ENCODE data around the gene WDR70.

Gene WDR70

GRCh38 chr5:37520811-37521210 lies 141.7 kb downstream of the WDR70 start:
- TF ChIP-seq SUZ12 (IDR thresholded peaks at IDR 0.05) (no peak), FOXM1 (IDR thresholded peaks at IDR 0.05; ENCODE audit: borderline replicate concordance) (no peak), ARNT (IDR thresholded peaks at IDR 0.05) (no peak), LEF1 (IDR thresholded peaks at IDR 0.05; ENCODE audit: borderline replicate concordance) (no peak), ZNF384 (IDR thresholded peaks at IDR 0.05) (no peak), FOXK2 (IDR thresholded peaks at IDR 0.05) (no peak), SP1 (IDR thresholded peaks at IDR 0.05) (no peak), HDGF (IDR thresholded peaks at IDR 0.05; ENCODE audit: borderline replicate concordance) (no peak), PKNOX1 (IDR thresholded peaks at IDR 0.05) (no peak), FOXA1 (IDR thresholded peaks at IDR 0.05) (no peak), CTBP1 (IDR thresholded peaks at IDR 0.05; ENCODE audit: borderline replicate concordance) (no peak), BHLHE40 (IDR thresholded peaks at IDR 0.05; ENCODE audit: borderline replicate concordance) (no peak), ELF4 (IDR thresholded peaks at IDR 0.05) (no peak), NFRKB (IDR thresholded peaks at IDR 0.05) (no peak), L3MBTL2 (conservative IDR thresholded peaks at IDR 0.05) (no peak), TARDBP (IDR thresholded peaks at IDR 0.05) (no peak)
- no peak for DNase-seq (ENCODE audit: extremely low spot score)
- CTCF ChIA-PET = no interaction called here
- POLR2A ChIA-PET = no interaction called here

GRCh38 chr5:37532976-37533740 lies 154.0 kb downstream of the WDR70 start:
- ChIA-PET POLR2A (no interaction called here), CTCF (no interaction called here)
- DNase-seq (ENCODE audit: extremely low spot score) = no peak
- TF ChIP-seq CTBP1 (IDR thresholded peaks at IDR 0.05; ENCODE audit: borderline replicate concordance) (no peak), HDGF (IDR thresholded peaks at IDR 0.05; ENCODE audit: borderline replicate concordance) (no peak), L3MBTL2 (conservative IDR thresholded peaks at IDR 0.05) (no peak)

- ChIA-PET POLR2A (no interaction called here), CTCF (no interaction called here)
- TF ChIP-seq L3MBTL2 (conservative IDR thresholded peaks at IDR 0.05) (no peak), TARDBP (IDR thresholded peaks at IDR 0.05) (no peak), PKNOX1 (IDR thresholded peaks at IDR 0.05) (no peak), ZNF384 (IDR thresholded peaks at IDR 0.05) (no peak), HDGF (IDR thresholded peaks at IDR 0.05; ENCODE audit: borderline replicate concordance) (no peak), CTBP1 (IDR thresholded peaks at IDR 0.05; ENCODE audit: borderline replicate concordance) (no peak), LEF1 (IDR thresholded peaks at IDR 0.05; ENCODE audit: borderline replicate concordance) (no peak), NFRKB (IDR thresholded peaks at IDR 0.05) (no peak), FOXM1 (IDR thresholded peaks at IDR 0.05; ENCODE audit: borderline replicate concordance) (no peak), BHLHE40 (IDR thresholded peaks at IDR 0.05; ENCODE audit: borderline replicate concordance) (no peak), FOXA1 (IDR thresholded peaks at IDR 0.05) (no peak), SUZ12 (IDR thresholded peaks at IDR 0.05) (no peak), FOXK2 (IDR thresholded peaks at IDR 0.05) (no peak)
- no peak for DNase-seq (ENCODE audit: extremely low spot score)
These were observed 154.7 kb downstream of the WDR70 start for GRCh38 chr5:37533851-37534250.

GRCh38 chr5:37539459-37539858 lies 160.3 kb downstream of the WDR70 start:
- no peak for DNase-seq (ENCODE audit: extremely low spot score)
- ChIA-PET CTCF (no interaction called here), POLR2A (no interaction called here)
- TF ChIP-seq ARNT (IDR thresholded peaks at IDR 0.05) = no peak
- no peak for TF ChIP-seq CTBP1 (IDR thresholded peaks at IDR 0.05; ENCODE audit: borderline replicate concordance)
- TF ChIP-seq FOXK2 (IDR thresholded peaks at IDR 0.05) = no peak
- TF ChIP-seq BHLHE40 (IDR thresholded peaks at IDR 0.05; ENCODE audit: borderline replicate concordance) = no peak
- no peak for TF ChIP-seq TARDBP (IDR thresholded peaks at IDR 0.05)
- no peak for TF ChIP-seq SP1 (IDR thresholded peaks at IDR 0.05)
- TF ChIP-seq NFRKB (IDR thresholded peaks at IDR 0.05) = no peak
- TF ChIP-seq LEF1 (IDR thresholded peaks at IDR 0.05; ENCODE audit: borderline replicate concordance) = no peak
- no peak for TF ChIP-seq SUZ12 (IDR thresholded peaks at IDR 0.05)
- no peak for TF ChIP-seq HDGF (IDR thresholded peaks at IDR 0.05; ENCODE audit: borderline replicate concordance)
- TF ChIP-seq FOXM1 (IDR thresholded peaks at IDR 0.05; ENCODE audit: borderline replicate concordance) = no peak

GRCh38 chr5:37543216-37543615 lies 164.1 kb downstream of the WDR70 start:
- DNase-seq (ENCODE audit: extremely low spot score) = no peak
- CTCF ChIA-PET = no interaction called here

GRCh38 chr5:37549411-37549810 lies 170.3 kb downstream of the WDR70 start:
- no peak for DNase-seq (ENCODE audit: extremely low spot score)
- CTCF ChIA-PET = interaction anchor here (0.7 to 1.1 kb wide), 2 partner anchors 179 to 216 kb away, joined by 3 to 7 read pairs; partner anchors contain the start of gene NUP155
- POLR2A ChIA-PET = no interaction called here
- no peak for TF ChIP-seq SUZ12 (IDR thresholded peaks at IDR 0.05)
- no peak for TF ChIP-seq TARDBP (IDR thresholded peaks at IDR 0.05)
- TF ChIP-seq FOXM1 (IDR thresholded peaks at IDR 0.05; ENCODE audit: borderline replicate concordance) = no peak
- TF ChIP-seq ELF4 (IDR thresholded peaks at IDR 0.05) = no peak
- TF ChIP-seq SP1 (IDR thresholded peaks at IDR 0.05) = no peak
- no peak for TF ChIP-seq CTBP1 (IDR thresholded peaks at IDR 0.05; ENCODE audit: borderline replicate concordance)
- TF ChIP-seq FOXK2 (IDR thresholded peaks at IDR 0.05) = no peak
- TF ChIP-seq FOXA1 (IDR thresholded peaks at IDR 0.05) = no peak
- TF ChIP-seq ARNT (IDR thresholded peaks at IDR 0.05) = no peak
- TF ChIP-seq ZNF384 (IDR thresholded peaks at IDR 0.05) = no peak
- TF ChIP-seq PKNOX1 (IDR thresholded peaks at IDR 0.05) = no peak
- TF ChIP-seq LEF1 (IDR thresholded peaks at IDR 0.05; ENCODE audit: borderline replicate concordance) = no peak
- no peak for TF ChIP-seq HDGF (IDR thresholded peaks at IDR 0.05; ENCODE audit: borderline replicate concordance)
- no peak for TF ChIP-seq BHLHE40 (IDR thresholded peaks at IDR 0.05; ENCODE audit: borderline replicate concordance)
- no peak for TF ChIP-seq NFRKB (IDR thresholded peaks at IDR 0.05)
- TF ChIP-seq L3MBTL2 (conservative IDR thresholded peaks at IDR 0.05) = no peak

More at GRCh38 chr5:37543216-37543615, 164.1 kb downstream of the WDR70 start:
- TF ChIP-seq ARNT (IDR thresholded peaks at IDR 0.05) = no peak
- no peak for TF ChIP-seq SUZ12 (IDR thresholded peaks at IDR 0.05)
- no peak for TF ChIP-seq CTBP1 (IDR thresholded peaks at IDR 0.05; ENCODE audit: borderline replicate concordance)
- TF ChIP-seq NFRKB (IDR thresholded peaks at IDR 0.05) = no peak
- no peak for TF ChIP-seq SP1 (IDR thresholded peaks at IDR 0.05)
- no peak for TF ChIP-seq FOXA1 (IDR thresholded peaks at IDR 0.05)
- no peak for TF ChIP-seq FOXK2 (IDR thresholded peaks at IDR 0.05)
- TF ChIP-seq L3MBTL2 (conservative IDR thresholded peaks at IDR 0.05) = no peak
- no peak for TF ChIP-seq ELF4 (IDR thresholded peaks at IDR 0.05)
- TF ChIP-seq LEF1 (IDR thresholded peaks at IDR 0.05; ENCODE audit: borderline replicate concordance) = no peak
- no peak for TF ChIP-seq ZNF384 (IDR thresholded peaks at IDR 0.05)
- no peak for TF ChIP-seq HDGF (IDR thresholded peaks at IDR 0.05; ENCODE audit: borderline replicate concordance)
- POLR2A ChIA-PET = no interaction called here

Data from HEK293T (cell line).